HepG2 (cell line): ENCODE measurements around the gene CHN2. TPM values are rescaled to one million over a fixed set of nuclear protein-coding genes. Genes with fewer than 3 reads are reported as not detected.

Experiments used
- ATAC-seq: fragments of 200-7000 bp; cut with Tn5 transposase; 3 replicates; pipeline ENCODE4 v1.9.1; 2020; ENCODE audit warnings: mild to moderate bottlenecking, moderate library complexity
- BruUV-seq: library from RNA; stranded (reverse); fragments of 400-500 nt; replicated peaks from 2 replicates; lab custom pipeline; 2021; lab: Mats Ljungman, UMichigan
- CTCF ChIA-PET: fragments of 300-600 bp; formaldehyde crosslinking; extraction: SDS; loops from one replicate; lab custom pipeline; 2021; ENCODE audit warnings: low total read pairs, inconsistent platforms, low intra/inter-chr PET ratio; lab: Yijun Ruan, JAX
- POLR2A ChIA-PET: fragments of 350-600 bp; sonication (Branson Sonifier 250); formaldehyde crosslinking; loops from one replicate; lab custom pipeline; 2020; ENCODE audit warnings: antibody characterized with exemption, inconsistent platforms; lab: Yijun Ruan, JAX
- DNase-seq: peaks from one replicate; pipeline ENCODE4 v3.0.0-alpha.2; 2015; ENCODE audit warnings: low spot score
- FAIRE-seq: peaks from 3 replicates; lab custom pipeline; 2011; peaks lifted over from hg19 to GRCh38; lab: Jason Lieb, UNC
- H2AFZ ChIP-seq: one replicate; pipeline ENCODE4 v1.6.1; 2011; ENCODE audit warnings: low read length, inconsistent platforms
- H3K27ac ChIP-seq: fragments of 300-600 bp; 3 replicates; pipeline ENCODE4 v1.8.0; 2011; ENCODE audit warnings: mixed run types, mild to moderate bottlenecking, mixed read lengths, low read length, inconsistent platforms; ENCODE audit not compliant: insufficient read depth; ENCODE audit errors: extremely low read length
- H3K27me3 ChIP-seq, 2 experiments: fragments of 200-600 bp in 1 of 2; 2 replicates in 1 of 2; 3 replicates in 1 of 2; pipeline versions ENCODE4 v1.6.0 to v1.8.0; 2011; ENCODE audit warnings: low read length in 2 of 2, mild to moderate bottlenecking in 2 of 2, moderate library complexity in 2 of 2, inconsistent platforms in 1 of 2; ENCODE audit not compliant: insufficient read depth in 2 of 2, control insufficient read depth in 1 of 2
- H3K36me3 ChIP-seq, 2 experiments: fragments of 200-600 bp in 1 of 2; replicated peaks in 1 of 2; 2 replicates in 1 of 2; 3 replicates in 1 of 2; pipeline versions ENCODE4 v1.5.1 to v1.8.0; 2011; ENCODE audit warnings: low read length in 2 of 2, inconsistent platforms in 1 of 2; ENCODE audit not compliant: insufficient read depth in 2 of 2, control insufficient read depth in 1 of 2
- H3K4me1 ChIP-seq: 2 replicates; pipeline ENCODE4 v1.5.1; 2012; ENCODE audit warnings: low read length, inconsistent platforms; ENCODE audit not compliant: insufficient read depth
- H3K4me2 ChIP-seq: 2 replicates; pipeline ENCODE4 v1.6.0; 2011; ENCODE audit warnings: low read depth, low read length, inconsistent platforms
- H3K4me3 ChIP-seq, 3 experiments: fragments of 200-600 bp in 1 of 3; sonication (generic), shearing (Covaris generic) in 1 of 3; replicated peaks in 1 of 3; 2 replicates each; pipeline ENCODE4 v1.5.1; 2011 to 2016; ENCODE audit warnings: low read length in 3 of 3, inconsistent platforms in 2 of 3, low read depth in 2 of 3, mild to moderate bottlenecking in 2 of 3, control low read depth in 1 of 3, mixed read lengths in 1 of 3; ENCODE audit not compliant: insufficient read depth in 1 of 3
- H3K79me2 ChIP-seq: one replicate; pipeline ENCODE4 v1.6.1; 2011; ENCODE audit warnings: low read length, inconsistent platforms; ENCODE audit not compliant: insufficient read depth
- H3K9ac ChIP-seq: 2 replicates; pipeline ENCODE4 v1.6.0; 2011; ENCODE audit warnings: mild to moderate bottlenecking, low read depth, low read length, inconsistent platforms; ENCODE audit not compliant: insufficient read depth
- H3K9me3 ChIP-seq: 2 replicates; pipeline ENCODE4 v1.5.1; 2012; ENCODE audit warnings: mild to moderate bottlenecking, low read length
- H4K20me1 ChIP-seq: 2 replicates; pipeline ENCODE4 v1.6.0; 2011; ENCODE audit warnings: inconsistent platforms, mild to moderate bottlenecking, low read length, moderate library complexity; ENCODE audit not compliant: insufficient read depth
- SNAPC5 ChIP-seq: sonication (generic); formaldehyde crosslinking; IDR thresholded peaks from 2 replicates; pipeline ENCODE4 v1.8.1; 2023; ENCODE audit warnings: mild to moderate bottlenecking, missing genetic modification reagents, borderline replicate concordance
- ZNF337 ChIP-seq: sonication (generic); formaldehyde crosslinking; IDR thresholded peaks from 2 replicates; pipeline ENCODE4 v1.5.1; 2020; ENCODE audit warnings: missing genetic modification reagents, low read depth, mild to moderate bottlenecking, borderline replicate concordance
- ZNF687 ChIP-seq: sonication (generic); formaldehyde crosslinking; IDR thresholded peaks from 2 replicates; pipeline ENCODE4 v1.5.1; 2020; ENCODE audit warnings: mild to moderate bottlenecking, missing genetic modification reagents, moderate library complexity
- WGBS: methylation state at CpG from one replicate; pipeline ENCODE4 v1.1.6; 2017; ENCODE audit warnings: low lambda C conversion rate; 5-methylcytosine and 5-hydroxymethylcytosine counted together
- in situ Hi-C: cut with HindIII; loops from 2 replicates; pipeline ENCODE4 v1.10.0; 2017; ENCODE audit warnings: low pct_unique_long_range_greater_than_20kb; ENCODE audit not compliant: extremely low pct_ligation_motif_present
- intact Hi-C: fragments of 100-400 bp; cut with micrococcal nuclease; formaldehyde crosslinking; loops from one replicate; pipeline ENCODE4 v1.10.0; 2022; ENCODE audit not compliant: unreplicated experiment
- polyA plus RNA-seq, 8 experiments: library from polyadenylated mRNA; depleted of rRNA in 3 of 8; stranded (reverse) in 7 of 8; unstranded in 1 of 8; fragments of >200 nt; fragmentation: Illumina TruSeq in 4 of 8; extraction: Trizol in 4 of 8; gene quantifications; 2 replicates each; pipeline versions ENCODE4 v1.2.1 to v1.2.3, GENCODE V29; 2011 to 2016; ENCODE audit warnings: low read depth in 4 of 8, missing spikeins in 1 of 8, mixed read lengths in 1 of 8; ENCODE audit not compliant: insufficient read depth in 1 of 8
- total RNA-seq, 5 experiments: library from RNA; depleted of rRNA; stranded (reverse); fragments of >200 nt; fragmentation: Illumina TruSeq; extraction: Trizol; gene quantifications; 2 replicates each; pipeline ENCODE4 v1.2.3, GENCODE V29; 2016; ENCODE audit warnings: low read depth in 1 of 5

Gene CHN2
- total and polyA plus RNA-seq, 2 of the 13 experiments (the other 11 are each of a cell fraction or from before 2014, with no cell fraction given) = 23.5 to 30.5 TPM

GRCh38 chr7:29199776-29200175 lies 5.2 kb downstream of the CHN2 start:
- intact Hi-C loops (loop anchor here (10.0 kb wide), 1 partner anchor 365 kb away; the partner anchor contains the start of gene PRR15), in situ Hi-C loops (no loop called here)
- Histone ChIP-seq H3K9me3 (no peaks in the 10 kb centered on the region), H3K27ac (no peak overlapping the region), H3K9ac (no peak overlapping the region), H3K4me1 (peaks cover 85% of the 10 kb centered on the region), H3K36me3 (no peaks in the 10 kb centered on the region), H4K20me1 (no peaks in the 10 kb centered on the region; the same call in 1 of the 2 replicates), H3K27me3 (no peaks in the 10 kb centered on the region; a peak in 1 of 5 replicates), H2AFZ (no peak overlapping the region), H3K4me2 (peak overlapping the region; percentile 16; the same call in 1 of the 2 replicates), H3K4me3 (no peak overlapping the region), H3K79me2 (peaks cover 98% of the 10 kb centered on the region)
- 67% methylated on average over 3 of the region's 3 CpGs for WGBS
- ATAC-seq (no peak), FAIRE-seq (no peak), DNase-seq (no peak)
- CTCF ChIA-PET = no interaction called here
- no TSS peak for BruUV-seq
- POLR2A ChIA-PET = interaction anchor here (1.6 kb wide), 1 partner anchor 54 kb away, joined by 4 read pairs; no protein-coding TSS in a partner anchor
- TF ChIP-seq ZNF337 (CRISPR knock-in tag) (no peak), ZNF687 (CRISPR knock-in tag) (peak; percentile 23; the same call in 1 of the 2 replicates), SNAPC5 (CRISPR knock-in tag) (no peak)
